Gastroesophageal sphincter (tissue), 3 donors: ENCODE data around the gene RXFP4.

ENCODE experiments used
- EP300 ChIP-seq: sonication (generic); formaldehyde crosslinking; IDR thresholded peaks from one replicate; pipeline ENCODE4 v1.6.1; 2017; ENCODE audit warnings: antibody characterized with exemption, mild to moderate bottlenecking
- POLR2A ChIP-seq, 2 donors: fragments of 450-650 bp; IDR thresholded peaks; one replicate each; pipeline ENCODE4 v1.6.1; 2017; ENCODE audit warnings: antibody characterized with exemption in 2 of 2, mild to moderate bottlenecking in 2 of 2, moderate library complexity in 1 of 2
- POLR2AphosphoS5 ChIP-seq: sonication (generic); formaldehyde crosslinking; IDR thresholded peaks from one replicate; pipeline ENCODE4 v1.6.1; 2017; ENCODE audit warnings: antibody characterized with exemption
- TF ChIP-seq, protein P1 (sequence below), 4 experiments: fragments of 200-600 bp in 2 of 4; fragments of 450-650 bp in 2 of 4; sonication (generic) in 1 of 4; IDR thresholded peaks; one replicate each; pipeline ENCODE4 v1.5.1; 2017 to 2019; ENCODE audit warnings: antibody characterized with exemption in 4 of 4, mild to moderate bottlenecking in 2 of 4, moderate library complexity in 2 of 4

DNA sequence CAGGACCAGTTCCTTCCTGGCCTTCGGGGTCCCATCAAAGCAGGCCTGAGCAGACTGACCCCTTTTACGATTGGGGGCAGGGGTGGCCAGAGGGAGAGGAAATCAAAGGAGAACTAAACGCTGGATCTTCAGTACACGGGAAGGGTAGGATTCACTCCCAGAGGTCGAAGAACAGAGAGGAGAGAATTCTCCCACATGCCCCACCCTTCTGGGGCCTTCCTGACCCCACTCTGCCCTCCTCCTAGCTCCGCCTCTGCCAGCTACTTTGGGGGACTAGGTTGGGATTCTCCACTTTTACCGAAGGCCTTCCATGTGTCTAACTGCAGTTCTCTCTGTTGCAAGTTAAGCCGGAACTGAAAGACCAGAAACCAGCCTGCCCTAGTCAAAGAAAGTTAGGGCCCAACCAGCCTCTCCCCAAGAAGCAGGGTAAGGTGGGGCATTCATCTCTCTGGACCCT, 37.6 kb downstream of the RXFP4 start:
- TF ChIP-seq POLR2A (IDR thresholded peaks at IDR 0.05) (no peak), EP300 (no peak), POLR2AphosphoS5 (no peak)
- TF ChIP-seq, protein P1, sequence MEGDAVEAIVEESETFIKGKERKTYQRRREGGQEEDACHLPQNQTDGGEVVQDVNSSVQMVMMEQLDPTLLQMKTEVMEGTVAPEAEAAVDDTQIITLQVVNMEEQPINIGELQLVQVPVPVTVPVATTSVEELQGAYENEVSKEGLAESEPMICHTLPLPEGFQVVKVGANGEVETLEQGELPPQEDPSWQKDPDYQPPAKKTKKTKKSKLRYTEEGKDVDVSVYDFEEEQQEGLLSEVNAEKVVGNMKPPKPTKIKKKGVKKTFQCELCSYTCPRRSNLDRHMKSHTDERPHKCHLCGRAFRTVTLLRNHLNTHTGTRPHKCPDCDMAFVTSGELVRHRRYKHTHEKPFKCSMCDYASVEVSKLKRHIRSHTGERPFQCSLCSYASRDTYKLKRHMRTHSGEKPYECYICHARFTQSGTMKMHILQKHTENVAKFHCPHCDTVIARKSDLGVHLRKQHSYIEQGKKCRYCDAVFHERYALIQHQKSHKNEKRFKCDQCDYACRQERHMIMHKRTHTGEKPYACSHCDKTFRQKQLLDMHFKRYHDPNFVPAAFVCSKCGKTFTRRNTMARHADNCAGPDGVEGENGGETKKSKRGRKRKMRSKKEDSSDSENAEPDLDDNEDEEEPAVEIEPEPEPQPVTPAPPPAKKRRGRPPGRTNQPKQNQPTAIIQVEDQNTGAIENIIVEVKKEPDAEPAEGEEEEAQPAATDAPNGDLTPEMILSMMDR (IDR thresholded peaks at IDR 0.05), result no peak
